Peyer's patch (tissue), 4 donors: ENCODE results near the gene PAK3.

ENCODE experiments used
- CTCF ChIP-seq, 6 experiments: fragments of 450-650 bp in 4 of 6; fragments of 200-600 bp in 2 of 6; sonication (generic) in 1 of 6; IDR thresholded peaks; one replicate each; pipeline ENCODE4 v1.5.1; 2017 to 2019; ENCODE audit warnings: antibody characterized with exemption in 6 of 6, mild to moderate bottlenecking in 3 of 6, moderate library complexity in 1 of 6
- POLR2A ChIP-seq, 2 donors: fragments of 450-650 bp; IDR thresholded peaks; one replicate each; pipeline ENCODE4 v1.5.1; 2017; ENCODE audit warnings: antibody characterized with exemption in 2 of 2, mild to moderate bottlenecking in 2 of 2, moderate library complexity in 2 of 2

- TF ChIP-seq CTCF (IDR thresholded peaks at IDR 0.05), result no peak
- TF ChIP-seq POLR2A (IDR thresholded peaks at IDR 0.05), result no peak
These were observed 84.8 kb downstream of the PAK3 start for GRCh38 chrX:111180750-111181240.
